ENCODE results near the gene EPOP. TPM values are rescaled to one million over a fixed set of nuclear protein-coding genes. Genes with fewer than 3 reads are reported as not detected.

Gene EPOP
- total and polyA plus RNA-seq, 2 of the 8 experiments (the other 6 are each of a cell fraction or from before 2014, with no cell fraction given): 1.5 to 3.3 TPM

DNA sequence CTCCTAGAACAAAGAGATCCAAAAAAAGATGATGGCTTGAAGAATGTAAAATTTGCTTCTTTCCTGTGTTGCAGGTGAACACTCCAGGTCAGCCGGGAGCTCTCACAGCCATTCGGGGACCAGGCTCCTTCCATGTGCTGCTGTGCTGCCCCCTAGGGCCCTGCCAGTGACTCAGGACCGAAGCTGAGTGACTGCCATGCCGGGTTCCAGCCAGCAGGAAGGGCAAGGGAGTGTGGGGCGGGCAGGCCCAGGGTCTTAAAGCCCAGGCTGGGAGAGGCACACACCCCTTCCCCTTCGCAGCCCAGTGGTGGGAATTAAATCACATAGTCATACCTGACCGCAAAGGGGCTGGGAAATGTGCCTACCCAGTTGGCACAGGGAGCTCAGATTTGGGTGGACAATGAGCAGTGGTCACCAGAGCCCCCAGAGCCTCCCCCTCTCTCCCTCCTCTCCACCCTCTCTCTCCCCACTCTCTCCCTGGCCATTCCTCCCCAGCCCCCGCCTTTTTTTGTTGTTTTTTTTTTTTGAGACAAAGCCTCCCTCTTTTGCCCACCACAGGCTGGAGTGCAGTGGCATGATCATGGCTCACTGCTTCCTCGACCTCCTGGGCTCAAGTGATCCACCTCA, 11.5 kb downstream of the EPOP start (continued):
- TF ChIP-seq ATF3 (IDR thresholded peaks at IDR 0.05; ENCODE audit: insufficient read depth, low read depth, low read length) (peak; percentile 22; the same call in 1 of the 2 replicates), EGR1 (IDR thresholded peaks at IDR 0.05; ENCODE audit: borderline replicate concordance, low read depth, low read length) (no peak), CEBPB (IDR thresholded peaks at IDR 0.05; ENCODE audit: low read depth, low read length) (no peak), NRF1 (IDR thresholded peaks at IDR 0.05; ENCODE audit: low read depth, low read length) (no peak), RBBP5 (IDR thresholded peaks at IDR 0.05; ENCODE audit: borderline replicate concordance, low read depth, low read length) (no peak), SP4 (IDR thresholded peaks at IDR 0.05; ENCODE audit: low read length) (no peak), RXRA (IDR thresholded peaks at IDR 0.05; ENCODE audit: insufficient read depth, low read depth, low read length) (0 out of 2 replicates have a peak, but pooled peaks have one; percentile 33), TAF7 (optimal IDR thresholded peaks at IDR 0.05; ENCODE audit: borderline replicate concordance, low read depth, low read length) (no peak), GTF2F1 (IDR thresholded peaks at IDR 0.05; ENCODE audit: borderline replicate concordance, low read depth, low read length) (no peak), TAF1 (IDR thresholded peaks at IDR 0.05; ENCODE audit: low read depth, low read length) (no peak), POLR2AphosphoS5 (IDR thresholded peaks at IDR 0.05; ENCODE audit: low read depth, low read length) (no peak), CBX8 (IDR thresholded peaks at IDR 0.05; ENCODE audit: borderline replicate concordance, low read depth, low read length) (no peak)
